HG03103 (cell line): ENCODE measurements around the gene PHKG1.
A peak's percentile ranks its signal among the peaks of the same experiment; 100 is the strongest.
"Not testable (repeated sequence)": the region's sequence is repeated elsewhere in the genome, so short reads cannot be mapped to it uniquely, and the experiment has no call there.

Experiments
- ATAC-seq: cut with Tn5 transposase; IDR thresholded peaks from one replicate; pipeline ENCODE4 v1.9.1; 2021; ENCODE audit warnings: low read depth; ENCODE audit not compliant: unreplicated experiment

The PHKG1 gene

DNA sequence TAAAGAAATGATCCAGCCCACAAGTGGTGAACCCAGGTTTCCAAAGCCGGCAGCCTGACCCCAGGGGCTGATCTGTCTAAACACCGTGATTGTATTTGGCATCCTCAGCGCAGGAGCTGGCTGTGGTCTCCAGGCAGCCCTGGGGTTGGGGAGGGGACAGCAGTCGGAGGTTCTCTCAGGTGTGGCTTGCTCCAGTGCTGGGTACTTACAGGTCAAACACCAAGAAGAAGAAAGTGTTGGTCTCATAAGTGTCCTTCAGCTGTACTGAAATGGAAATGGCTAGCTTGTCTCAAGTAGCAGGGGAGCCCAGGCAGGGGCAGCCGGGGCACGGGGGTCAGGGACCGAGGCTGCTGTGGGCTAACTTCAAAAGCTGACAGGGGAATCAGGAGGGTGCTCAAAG lies 6.0 kb downstream of the PHKG1 start:
- no peak for ATAC-seq

GRCh38 chr7:56083150-56083785 lies 9.5 kb downstream of the PHKG1 start:
- no peak for ATAC-seq

DNA sequence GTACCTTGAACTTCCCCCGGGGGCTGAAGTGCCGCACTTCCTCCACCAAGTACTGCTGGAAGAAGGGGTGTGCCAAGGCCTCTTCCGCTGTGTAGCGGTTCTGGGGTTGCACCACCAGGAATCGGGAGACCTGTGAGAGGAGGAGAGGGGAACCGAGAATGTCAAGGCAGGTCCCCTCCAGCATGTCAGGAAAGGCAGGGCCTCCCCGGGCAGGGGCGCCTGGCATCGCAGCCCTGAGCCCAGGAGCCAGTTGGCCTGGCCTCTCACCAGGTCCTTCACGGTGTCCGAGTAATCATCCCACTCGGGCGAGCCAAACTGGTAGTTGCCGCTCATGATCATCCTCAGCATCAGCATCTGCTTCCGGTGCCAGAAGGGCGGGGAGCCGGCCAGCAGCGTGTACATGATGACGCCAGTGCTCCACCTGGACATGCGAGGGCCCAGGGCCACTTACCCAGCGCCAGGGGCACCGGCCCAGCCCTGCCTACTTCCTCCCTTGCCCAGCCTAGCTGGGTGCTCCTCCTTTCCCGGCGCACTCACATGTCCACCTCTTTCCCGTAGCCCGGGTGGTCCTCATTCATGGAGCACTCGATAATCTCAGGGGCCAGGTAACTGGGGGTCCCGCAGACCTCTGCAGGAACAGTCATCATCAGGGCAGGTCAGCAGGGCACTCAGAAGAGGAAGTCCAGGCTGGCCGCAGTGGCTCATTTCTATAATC lies 11.0 kb downstream of the PHKG1 start:
- ATAC-seq = no peak

DNA sequence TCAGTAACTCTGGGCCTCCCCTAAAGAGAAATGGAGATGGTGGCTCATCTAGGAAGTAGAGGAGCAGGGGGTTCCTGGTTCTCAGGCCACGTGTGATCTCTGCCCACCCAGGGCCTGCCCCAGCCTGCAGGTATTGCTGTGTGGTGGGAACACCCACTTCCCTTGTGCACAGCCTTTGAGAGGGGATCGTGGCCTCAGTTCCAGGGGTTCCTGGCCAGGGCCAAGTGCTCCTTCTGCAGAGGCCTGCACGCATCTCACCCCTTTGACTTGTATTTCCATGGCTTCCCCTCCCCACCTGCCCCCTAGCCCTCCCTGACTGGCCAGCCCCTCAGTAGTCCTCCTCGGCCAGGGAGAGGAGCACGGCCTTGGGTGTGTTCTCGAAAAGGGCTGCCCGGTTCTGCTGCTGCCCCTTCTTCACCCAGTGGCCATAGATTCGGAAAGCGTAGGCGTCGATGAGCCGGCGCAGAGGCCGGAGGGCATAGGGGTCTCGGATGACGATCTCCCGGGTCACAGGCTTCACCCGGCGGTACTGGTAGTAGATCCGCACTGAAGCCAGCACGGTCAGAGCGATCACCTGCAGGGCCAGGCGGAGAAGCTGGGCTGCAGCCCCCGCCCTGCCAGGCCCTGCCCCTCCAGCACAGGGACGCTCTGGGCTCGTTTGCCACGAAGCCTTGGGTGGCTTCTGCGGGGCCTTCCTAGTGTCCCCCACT lies 11.9 kb downstream of the PHKG1 start:
- not testable (repeated sequence) for ATAC-seq

GRCh38 chr7:56079450-56080185 lies 13.1 kb downstream of the PHKG1 start:
- ATAC-seq = no peak

DNA sequence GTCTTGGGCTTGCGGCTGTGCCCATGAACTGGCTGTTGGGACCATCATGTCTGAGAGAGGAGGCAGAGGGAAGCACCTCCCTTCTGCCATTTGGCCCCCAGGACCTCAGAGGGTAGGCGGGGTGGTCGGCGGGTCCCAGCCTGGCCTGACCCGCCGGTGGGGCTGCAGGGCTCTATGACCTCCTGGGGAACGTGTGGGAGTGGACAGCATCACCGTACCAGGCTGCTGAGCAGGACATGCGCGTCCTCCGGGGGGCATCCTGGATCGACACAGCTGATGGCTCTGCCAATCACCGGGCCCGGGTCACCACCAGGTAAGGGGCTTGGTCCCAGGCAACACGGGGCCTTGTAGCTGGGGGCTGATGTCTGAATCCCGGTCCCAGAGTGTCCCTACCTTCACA lies 14.6 kb downstream of the PHKG1 start:
- ATAC-seq = no peak

DNA sequence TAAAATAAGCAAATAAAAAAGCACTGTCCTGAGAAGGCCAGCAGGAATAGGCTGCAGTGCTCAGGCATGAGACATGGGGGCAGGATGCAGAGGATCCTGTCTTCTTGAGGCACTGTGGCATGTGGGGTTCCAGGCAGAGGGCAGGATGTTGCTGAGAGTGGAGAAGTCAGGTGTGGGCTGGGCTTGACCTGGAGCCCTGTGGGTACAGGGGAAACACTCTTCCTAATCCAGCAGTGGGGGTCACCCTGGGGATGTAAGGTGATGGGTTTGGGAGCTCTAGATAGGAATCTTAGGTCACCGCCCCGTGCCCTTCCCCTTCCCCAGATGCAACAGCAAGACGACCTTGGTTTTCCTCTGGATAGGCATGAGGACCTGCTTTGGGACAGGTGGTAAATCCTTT lies 15.1 kb downstream of the PHKG1 start:
- ATAC-seq = no peak

- ATAC-seq = peak; percentile 89
These were observed 18.4 kb downstream of the PHKG1 start for GRCh38 chr7:56074371-56074791.

DNA sequence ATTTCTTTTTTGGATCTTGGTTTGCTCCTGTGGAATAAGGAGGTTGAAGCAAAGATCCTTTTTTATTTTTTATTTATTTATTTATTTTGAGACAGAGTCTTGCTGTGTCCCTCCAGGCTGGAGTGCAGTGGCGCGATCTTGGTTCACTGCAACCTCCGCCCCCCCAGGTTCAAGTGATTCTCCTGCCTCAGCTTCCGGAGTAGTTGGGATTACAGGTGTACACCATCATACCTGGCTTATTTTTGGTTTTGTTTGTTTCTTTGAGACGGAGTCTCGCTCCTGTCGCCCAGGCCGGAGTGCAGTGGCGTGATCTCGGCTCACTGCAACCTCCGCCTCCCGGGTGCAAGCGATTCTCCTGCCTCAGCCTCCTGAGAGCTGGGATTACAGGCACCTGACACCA lies 26.4 kb downstream of the PHKG1 start:
- not testable (repeated sequence) for ATAC-seq

DNA sequence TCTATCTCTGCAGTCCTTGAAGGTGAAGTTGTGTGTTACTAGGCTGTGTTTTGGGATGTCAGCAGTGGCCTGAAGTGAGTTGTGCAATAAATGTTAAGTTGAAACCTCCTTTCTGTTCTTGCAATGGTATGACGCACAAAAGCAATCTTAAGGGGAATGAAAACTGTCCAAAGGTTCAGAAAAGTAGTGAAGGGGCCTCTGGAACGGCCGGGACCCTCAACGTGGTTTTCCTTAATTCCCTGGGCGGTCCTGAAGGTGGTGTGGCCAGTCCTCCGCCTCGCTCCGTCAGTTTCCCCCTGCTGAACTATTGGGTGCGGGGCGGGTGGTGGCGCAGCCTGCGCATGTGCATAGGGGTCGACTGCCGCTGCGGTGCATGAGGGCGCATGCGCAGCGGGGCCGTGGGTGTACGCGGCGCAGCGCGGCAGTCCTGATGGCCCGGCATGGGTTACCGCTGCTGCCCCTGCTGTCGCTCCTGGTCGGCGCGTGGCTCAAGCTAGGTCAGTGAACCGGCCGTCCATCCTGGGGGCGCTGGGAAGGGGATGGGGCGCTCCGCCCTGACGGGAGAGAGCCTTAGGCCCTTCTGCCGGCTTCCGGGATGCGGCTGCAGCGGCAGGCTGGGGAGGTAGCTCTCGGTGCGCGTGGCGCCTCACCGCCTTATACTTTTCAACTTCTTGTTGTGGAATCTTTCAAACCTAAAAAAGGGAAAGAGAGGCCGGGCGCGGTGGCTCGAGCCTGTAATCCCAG lies 28.7 kb downstream of the PHKG1 start, which contains the start of gene SUMF2:
TSS of gene SUMF2 (plus strand) at position 405 of the 744 bp plus-strand sequence. CDS start at position 431, 26 bp downstream.
- ATAC-seq = peak; percentile 82

- no peak for ATAC-seq
These were observed 29.3 kb downstream of the PHKG1 start for GRCh38 chr7:56063500-56063881.

- no peak for ATAC-seq
These were observed 30.4 kb downstream of the PHKG1 start for GRCh38 chr7:56062382-56062781.

DNA sequence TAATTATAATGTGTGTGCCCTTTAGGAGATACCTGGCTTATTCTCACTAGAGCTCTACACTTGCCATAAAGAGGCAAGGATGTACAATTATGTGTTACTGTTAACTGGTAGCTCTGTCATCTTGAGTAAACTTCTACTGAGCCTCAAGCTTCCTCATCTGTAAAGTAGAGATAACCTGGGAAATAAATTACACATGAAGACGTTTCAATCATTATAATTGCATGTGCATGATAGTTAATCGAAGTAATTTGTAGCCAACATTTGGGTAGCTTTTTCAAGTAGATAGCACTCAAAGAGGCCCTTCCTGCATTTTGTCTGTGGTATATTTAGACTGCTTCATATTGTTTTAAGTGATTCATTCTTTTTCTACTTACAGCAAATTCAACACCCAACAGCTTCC lies 38.8 kb downstream of the PHKG1 start:
- ATAC-seq = no peak

GRCh38 chr7:56053379-56053778 lies 39.4 kb downstream of the PHKG1 start:
- ATAC-seq = no peak

DNA sequence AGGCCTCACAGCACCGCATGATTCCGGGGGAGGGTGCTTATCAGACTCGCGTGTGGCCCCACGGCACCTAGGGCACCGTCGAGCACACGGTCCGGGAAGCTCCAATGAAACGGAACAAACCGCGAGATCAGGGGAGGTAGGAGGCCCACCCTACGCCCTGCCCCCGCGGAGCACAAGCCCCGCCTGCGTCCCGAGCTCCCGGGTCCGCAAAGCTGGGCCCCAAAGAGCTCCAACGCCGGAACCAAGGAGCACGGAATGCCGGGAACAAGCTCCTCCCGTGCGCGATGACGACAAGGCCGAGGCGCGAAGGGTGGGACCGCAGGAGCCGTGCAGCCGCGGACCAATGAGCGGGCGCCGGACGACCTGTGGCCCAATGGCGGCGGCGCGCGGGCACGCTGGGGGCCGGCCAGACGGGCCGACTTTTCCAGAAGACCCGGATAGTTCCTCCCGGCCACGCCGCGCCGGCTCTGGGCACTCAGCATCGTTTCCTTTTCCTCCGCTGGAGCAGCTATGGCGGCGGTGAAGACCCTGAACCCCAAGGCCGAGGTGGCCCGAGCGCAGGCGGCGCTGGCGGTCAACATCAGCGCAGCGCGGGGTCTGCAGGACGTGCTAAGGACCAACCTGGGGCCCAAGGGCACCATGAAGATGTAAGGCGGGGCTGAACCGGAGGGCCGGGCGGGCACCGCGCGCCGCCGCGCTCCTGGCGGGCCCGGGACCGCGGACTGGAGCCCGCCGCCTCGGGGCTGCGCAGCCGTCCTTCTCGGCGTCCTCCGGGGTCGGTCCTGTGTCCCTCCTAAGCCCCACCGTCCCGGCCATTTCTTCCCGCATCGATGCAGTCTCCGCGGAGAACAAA lies 41.2 kb downstream of the PHKG1 start, which contains the start of the genes CCT6A and PSPH:
TSS of gene CCT6A (plus strand) at position 427 of the 853 bp plus-strand sequence. CDS start at position 511, 84 bp downstream.
TSS of gene PSPH (minus strand) at position 106 of the 853 bp plus-strand sequence. CDS start 30,232 bp downstream, outside the sequence.
- peak; percentile 89 for ATAC-seq

- ATAC-seq = no peak
These were observed 41.8 kb downstream of the PHKG1 start for GRCh38 chr7:56051053-56051338.

DNA sequence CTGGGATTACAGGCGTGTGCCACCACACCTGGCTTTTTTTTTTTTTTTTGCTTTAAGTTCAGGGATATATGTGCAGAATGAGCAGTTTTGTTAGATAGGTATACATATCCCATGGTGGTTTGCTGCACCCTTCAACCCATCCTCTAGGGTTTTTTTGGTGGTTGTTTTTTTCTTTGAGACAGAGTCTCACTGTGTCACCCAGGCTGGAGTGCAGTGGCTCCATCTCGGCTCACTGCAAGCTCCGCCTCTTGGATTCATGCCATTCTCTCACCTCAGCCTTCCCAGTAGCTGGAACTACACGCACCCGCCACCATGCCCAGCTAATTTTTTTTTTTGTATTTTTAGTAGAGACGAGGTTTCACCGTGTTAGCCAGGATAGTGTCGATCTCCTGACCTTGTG lies 44.0 kb downstream of the PHKG1 start:
- ATAC-seq = not testable (repeated sequence)

GRCh38 chr7:56048245-56048644 lies 44.5 kb downstream of the PHKG1 start:
- ATAC-seq = no peak

DNA sequence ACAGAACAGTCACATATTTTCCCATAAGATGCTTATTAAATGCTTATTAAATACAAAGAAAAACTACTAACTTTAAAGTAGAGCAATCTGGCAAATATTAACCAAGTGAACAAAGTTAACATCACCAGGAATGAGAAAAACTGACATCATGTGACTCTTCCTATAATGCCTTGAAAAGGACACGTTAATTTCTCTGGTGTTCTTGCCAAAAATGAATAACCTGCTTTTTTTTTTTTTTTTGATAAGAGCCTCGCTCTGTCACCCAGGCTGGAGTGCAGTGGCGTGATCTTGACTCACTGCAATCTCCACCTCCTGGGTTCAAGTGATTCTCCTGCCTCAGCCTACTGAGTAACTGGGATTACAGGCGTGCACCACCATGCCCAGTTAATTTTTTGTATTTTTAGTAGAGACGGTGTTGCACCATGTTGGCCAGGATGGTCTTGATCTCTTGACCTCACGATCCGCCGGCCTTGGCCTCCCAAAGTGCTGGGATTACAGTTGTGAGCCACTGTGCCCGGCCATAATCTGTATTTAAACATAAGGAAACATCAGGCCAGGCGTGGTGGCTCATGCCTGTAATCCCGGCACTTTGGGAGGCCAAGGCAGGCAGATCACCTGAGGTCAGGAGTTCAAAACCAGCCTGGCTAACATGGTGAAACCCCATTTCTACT lies 45.2 kb downstream of the PHKG1 start:
- ATAC-seq = not testable (repeated sequence)
